ENCODE data around the gene SPTY2D1. TPM values are rescaled to one million over a fixed set of nuclear protein-coding genes. Genes with fewer than 3 reads are reported as not detected.

Gene SPTY2D1
- total RNA-seq, 1 experiment from 2014 or later, result 16.1 TPM

DNA sequence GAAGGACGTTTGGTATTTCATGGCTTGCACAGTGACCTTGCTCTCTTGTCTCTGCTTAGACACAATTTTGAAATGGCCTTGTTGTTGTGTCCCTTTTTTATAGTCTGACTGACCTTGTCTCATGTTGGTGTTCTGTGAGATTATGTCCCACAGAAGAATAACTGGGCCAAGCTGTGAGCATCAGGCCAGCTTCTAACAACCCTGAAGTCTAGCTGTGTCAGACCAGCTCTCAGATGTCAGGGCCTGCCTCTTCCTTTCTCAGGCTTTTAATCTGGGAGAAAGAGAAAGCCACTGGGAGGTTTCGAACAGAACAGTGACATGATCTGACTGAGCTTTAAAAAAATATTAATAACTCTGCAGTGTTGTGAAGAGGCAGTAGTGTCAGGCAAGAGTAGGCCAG lies 43.6 kb downstream of the SPTY2D1 start:
- no peak overlapping the region for H3K27ac ChIP-seq (ENCODE audit: low read depth, low read length, poor library complexity, severe bottlenecking)
- TF ChIP-seq, protein P1, sequence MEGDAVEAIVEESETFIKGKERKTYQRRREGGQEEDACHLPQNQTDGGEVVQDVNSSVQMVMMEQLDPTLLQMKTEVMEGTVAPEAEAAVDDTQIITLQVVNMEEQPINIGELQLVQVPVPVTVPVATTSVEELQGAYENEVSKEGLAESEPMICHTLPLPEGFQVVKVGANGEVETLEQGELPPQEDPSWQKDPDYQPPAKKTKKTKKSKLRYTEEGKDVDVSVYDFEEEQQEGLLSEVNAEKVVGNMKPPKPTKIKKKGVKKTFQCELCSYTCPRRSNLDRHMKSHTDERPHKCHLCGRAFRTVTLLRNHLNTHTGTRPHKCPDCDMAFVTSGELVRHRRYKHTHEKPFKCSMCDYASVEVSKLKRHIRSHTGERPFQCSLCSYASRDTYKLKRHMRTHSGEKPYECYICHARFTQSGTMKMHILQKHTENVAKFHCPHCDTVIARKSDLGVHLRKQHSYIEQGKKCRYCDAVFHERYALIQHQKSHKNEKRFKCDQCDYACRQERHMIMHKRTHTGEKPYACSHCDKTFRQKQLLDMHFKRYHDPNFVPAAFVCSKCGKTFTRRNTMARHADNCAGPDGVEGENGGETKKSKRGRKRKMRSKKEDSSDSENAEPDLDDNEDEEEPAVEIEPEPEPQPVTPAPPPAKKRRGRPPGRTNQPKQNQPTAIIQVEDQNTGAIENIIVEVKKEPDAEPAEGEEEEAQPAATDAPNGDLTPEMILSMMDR (conservative IDR thresholded peaks at IDR 0.05; ENCODE audit: low read depth, low read length), result no peak
- no peak for TF ChIP-seq EZH2 (IDR thresholded peaks at IDR 0.05; ENCODE audit: borderline replicate concordance, low read depth, low read length, poor library complexity, severe bottlenecking)
- BruUV-seq (replicated peaks), result no TSS peak
- H3K36me3 ChIP-seq (ENCODE audit: insufficient read depth, low read length, poor library complexity, severe bottlenecking), result no peaks in the 10 kb centered on the region
- ChIA-PET CTCF (interaction anchor here (0.6 kb wide), 1 partner anchor 137 kb away, joined by 5 read pairs; no protein-coding TSS in a partner anchor), POLR2A (ENCODE audit: low non-redundant PET) (no interaction called here)
- intact Hi-C loops (cut with micrococcal nuclease; ENCODE audit: unreplicated experiment), result no loop called here
- H3K4me1 ChIP-seq (ENCODE audit: insufficient read depth, low read length, poor library complexity, severe bottlenecking), result peaks cover 8% of the 10 kb centered on the region
- no peaks in the 10 kb centered on the region for H3K27me3 ChIP-seq (replicated peaks; ENCODE audit: insufficient read depth, low read depth, low read length, poor library complexity)
- no peak for DNase-seq (ENCODE audit: low spot score)
- H3K9me3 ChIP-seq (ENCODE audit: low read depth, low read length, poor library complexity, severe bottlenecking), result no peaks in the 10 kb centered on the region
- no peak overlapping the region for H3K4me3 ChIP-seq (ENCODE audit: low read depth, low read length, poor library complexity, severe bottlenecking)

GRCh38 chr11:18588297-18589252 lies 45.6 kb downstream of the SPTY2D1 start, which contains the start of gene UEVLD:
Gene UEVLD, minus strand, starts transcription at chr11:18588734. Its CDS starts 80 bp downstream, at chr11:18588654.
- POLR2A ChIA-PET (ENCODE audit: low non-redundant PET), result no interaction called here
- no TSS peak for BruUV-seq (replicated peaks)

GRCh38 chr11:18581825-18582224 lies 52.3 kb downstream of the SPTY2D1 start:
- DNase-seq (ENCODE audit: low spot score), result no peak
- Histone ChIP-seq H3K27ac (ENCODE audit: low read depth, low read length, poor library complexity, severe bottlenecking) (no peak overlapping the region), H3K4me3 (ENCODE audit: low read depth, low read length, poor library complexity, severe bottlenecking) (no peak overlapping the region), H3K27me3 (replicated peaks; ENCODE audit: insufficient read depth, low read depth, low read length, poor library complexity) (no peaks in the 10 kb centered on the region), H3K9me3 (ENCODE audit: low read depth, low read length, poor library complexity, severe bottlenecking) (no peaks in the 10 kb centered on the region), H3K36me3 (ENCODE audit: insufficient read depth, low read length, poor library complexity, severe bottlenecking) (no peaks in the 10 kb centered on the region), H3K4me1 (ENCODE audit: insufficient read depth, low read length, poor library complexity, severe bottlenecking) (no peaks in the 10 kb centered on the region)
- ChIA-PET CTCF (interaction anchor here (0.6 kb wide), 1 partner anchor 1772 kb away, joined by 8 read pairs; no protein-coding TSS in a partner anchor), POLR2A (ENCODE audit: low non-redundant PET) (no interaction called here)
- BruUV-seq (replicated peaks), result no TSS peak
- TF ChIP-seq, protein P1 (conservative IDR thresholded peaks at IDR 0.05; ENCODE audit: low read depth, low read length), result no peak
- TF ChIP-seq EZH2 (IDR thresholded peaks at IDR 0.05; ENCODE audit: borderline replicate concordance, low read depth, low read length, poor library complexity, severe bottlenecking), result no peak
- intact Hi-C loops (cut with micrococcal nuclease; ENCODE audit: unreplicated experiment), result no loop called here

More at GRCh38 chr11:18588297-18589252, 45.6 kb downstream of the SPTY2D1 start, which contains the start of gene UEVLD:
- H3K4me3 ChIP-seq (ENCODE audit: low read depth, low read length, poor library complexity, severe bottlenecking), result peak within 1 kb of the TSS; percentile 76
- peak within 1 kb of the TSS; percentile 72 for H3K27ac ChIP-seq (ENCODE audit: low read depth, low read length, poor library complexity, severe bottlenecking)
- H3K9me3 ChIP-seq (ENCODE audit: low read depth, low read length, poor library complexity, severe bottlenecking), result no peaks in the 10 kb centered on the region
- TF ChIP-seq, protein P1 (conservative IDR thresholded peaks at IDR 0.05; ENCODE audit: low read depth, low read length), result no peak
- no peak for TF ChIP-seq EZH2 (IDR thresholded peaks at IDR 0.05; ENCODE audit: borderline replicate concordance, low read depth, low read length, poor library complexity, severe bottlenecking)
- intact Hi-C loops (cut with micrococcal nuclease; ENCODE audit: unreplicated experiment), result no loop called here
- H3K4me1 ChIP-seq (ENCODE audit: insufficient read depth, low read length, poor library complexity, severe bottlenecking), result peaks cover 8% of the 10 kb centered on the region
- DNase-seq (ENCODE audit: low spot score), result peak; percentile 85
- no peaks in the 10 kb centered on the region for H3K36me3 ChIP-seq (ENCODE audit: insufficient read depth, low read length, poor library complexity, severe bottlenecking)
- H3K27me3 ChIP-seq (replicated peaks; ENCODE audit: insufficient read depth, low read depth, low read length, poor library complexity), result no peaks in the 10 kb centered on the region
- CTCF ChIA-PET, result no interaction called here
